ENCODE measurements around the gene DNTT.
A peak's percentile ranks its signal among the peaks of the same experiment; 100 is the strongest.

Gene DNTT

GRCh38 chr10:96310321-96310669, 6.1 kb downstream of the DNTT start:
- H3K27ac ChIP-seq, result no peak overlapping the region; the same call in 1 of the 2 replicates
- TF ChIP-seq ZFX (IDR thresholded peaks at IDR 0.05), result no peak
- TF ChIP-seq CTCF (conservative IDR thresholded peaks at IDR 0.05), result no peak

- no peak overlapping the region for H3K27ac ChIP-seq
- TF ChIP-seq CTCF (conservative IDR thresholded peaks at IDR 0.05), result no peak
- TF ChIP-seq ZFX (IDR thresholded peaks at IDR 0.05), result no peak
These were observed 7.0 kb downstream of the DNTT start for GRCh38 chr10:96311180-96311715.

- TF ChIP-seq CTCF (conservative IDR thresholded peaks at IDR 0.05) (no peak), ZFX (IDR thresholded peaks at IDR 0.05) (no peak)
- H3K27ac ChIP-seq, result no peak overlapping the region
These were observed 9.1 kb downstream of the DNTT start for GRCh38 chr10:96313344-96313743.

GRCh38 chr10:96317067-96317833, 13.0 kb downstream of the DNTT start:
- no peak overlapping the region for H3K27ac ChIP-seq
- TF ChIP-seq CTCF (conservative IDR thresholded peaks at IDR 0.05), result 0 out of 2 replicates have a peak, but pooled peaks have one; percentile 18
- TF ChIP-seq ZFX (IDR thresholded peaks at IDR 0.05), result no peak

- no peak overlapping the region; the same call in 1 of the 2 replicates for H3K27ac ChIP-seq
- TF ChIP-seq CTCF (conservative IDR thresholded peaks at IDR 0.05) (no peak), ZFX (IDR thresholded peaks at IDR 0.05) (no peak)
These were observed 15.7 kb downstream of the DNTT start for GRCh38 chr10:96319754-96320474.

- TF ChIP-seq CTCF (conservative IDR thresholded peaks at IDR 0.05), result peak; percentile 14; the same call in 1 of the 2 replicates
- TF ChIP-seq ZFX (IDR thresholded peaks at IDR 0.05), result no peak
- H3K27ac ChIP-seq, result no peak overlapping the region
These were observed 17.6 kb downstream of the DNTT start for GRCh38 chr10:96321822-96322221.

- TF ChIP-seq CTCF (conservative IDR thresholded peaks at IDR 0.05), result no peak
- TF ChIP-seq ZFX (IDR thresholded peaks at IDR 0.05), result no peak
- no peak overlapping the region for H3K27ac ChIP-seq
These were observed 18.0 kb downstream of the DNTT start for GRCh38 chr10:96322275-96322674.

All from C4-2B (cell line).